Activated CD4-positive, alpha-beta T cell treated with anti-CD3 and anti-CD28 coated beads, Interleukin-10, Interleukin-2, amounts not matched to agents 100 ng/mL and 50 ng/mL, durations not matched to agents 16 hours and 8 hours (primary cell): ENCODE data around the gene TRAPPC1.
"Not testable (repeated sequence)": the region's sequence is repeated elsewhere in the genome, so short reads cannot be mapped to it uniquely, and the experiment has no call there.

Source experiments
- DNase-seq: peaks from one replicate; pipeline ENCODE4 v3.0.0-alpha.2; 2020

Gene TRAPPC1

GRCh38 chr17:7931709-7932482, at the start of gene TRAPPC1, which contains the start of gene CNTROB:
TRAPPC1 (minus strand) TSS chr17:7931946; CDS start chr17:7931829, 117 bp downstream.
CNTROB (plus strand) TSS chr17:7932206; CDS start chr17:7933080, 874 bp downstream.
- peak; percentile 100 for DNase-seq

DNA sequence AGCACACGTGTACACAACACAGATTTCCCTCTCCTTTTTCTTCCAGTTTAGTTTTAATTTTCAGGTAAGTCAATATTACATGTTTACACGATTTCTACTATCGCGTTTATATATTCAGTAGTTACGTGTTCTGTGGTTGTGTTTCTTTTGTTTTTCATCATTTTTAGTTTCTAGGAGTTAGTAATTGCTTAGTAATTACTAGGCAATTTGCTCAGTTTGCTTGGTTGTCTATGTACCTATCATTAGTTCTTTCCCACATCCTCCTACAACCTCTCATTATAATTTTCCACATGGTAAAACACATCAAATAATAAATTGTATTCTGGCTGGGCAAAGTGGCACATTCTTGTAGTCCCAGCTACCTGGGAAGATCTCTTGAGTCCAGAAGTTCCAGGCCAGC, 46.1 kb upstream of the TRAPPC1 start:
- peak; percentile 20 for DNase-seq

DNA sequence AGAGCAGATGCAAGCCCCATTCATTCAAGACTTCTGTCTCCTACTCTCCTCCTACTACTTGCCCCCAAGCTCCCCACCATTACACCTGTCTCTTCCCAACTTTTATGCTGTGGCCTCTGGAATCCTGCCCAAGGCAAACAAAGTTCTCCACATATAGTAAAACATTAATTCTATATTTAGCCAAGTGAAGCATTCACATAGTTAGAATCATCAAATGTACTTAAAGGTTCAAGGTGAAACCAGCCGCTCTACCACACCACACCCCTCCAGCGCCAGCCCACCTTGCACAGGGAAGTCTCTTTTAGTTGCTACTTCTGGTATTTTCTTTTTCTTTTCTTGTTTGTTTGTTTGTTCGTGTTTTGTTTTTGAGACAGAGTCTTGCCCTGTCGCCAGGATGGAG, 45.3 kb upstream of the TRAPPC1 start:
- no peak for DNase-seq

GRCh38 chr17:7974638-7975131, 42.9 kb upstream of the TRAPPC1 start:
- DNase-seq, result no peak

DNA sequence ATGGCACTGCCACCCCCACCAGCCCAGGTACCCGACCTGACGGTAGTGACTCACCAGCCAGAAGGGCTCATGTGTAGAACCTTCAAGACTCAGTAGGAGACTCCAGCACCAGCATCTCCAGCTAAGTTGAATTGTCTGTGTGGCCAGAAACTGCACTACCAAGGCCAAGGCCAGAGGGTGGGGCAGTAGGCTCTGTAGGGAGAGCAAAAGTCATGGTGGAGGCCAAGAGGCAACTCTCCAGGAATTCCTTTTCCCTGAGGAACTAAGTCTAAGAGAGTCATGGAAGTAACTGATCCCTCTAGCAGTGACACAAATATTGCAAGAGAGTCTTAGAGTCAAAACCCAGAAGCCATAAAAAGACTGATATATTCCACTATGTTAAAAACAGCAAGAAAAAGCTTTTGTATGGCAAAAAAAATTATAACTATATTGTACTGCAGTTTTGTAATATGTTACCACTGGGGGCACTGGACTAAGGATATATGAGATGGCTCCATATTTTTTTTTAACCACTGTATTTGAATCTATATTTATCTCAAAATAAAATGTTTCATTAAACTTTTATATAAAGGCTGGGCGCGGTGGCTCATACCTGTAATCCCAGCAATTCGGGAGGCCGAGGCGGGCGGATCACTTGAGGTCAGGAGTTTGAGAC, 40.5 kb upstream of the TRAPPC1 start:
- DNase-seq, result no peak

DNA sequence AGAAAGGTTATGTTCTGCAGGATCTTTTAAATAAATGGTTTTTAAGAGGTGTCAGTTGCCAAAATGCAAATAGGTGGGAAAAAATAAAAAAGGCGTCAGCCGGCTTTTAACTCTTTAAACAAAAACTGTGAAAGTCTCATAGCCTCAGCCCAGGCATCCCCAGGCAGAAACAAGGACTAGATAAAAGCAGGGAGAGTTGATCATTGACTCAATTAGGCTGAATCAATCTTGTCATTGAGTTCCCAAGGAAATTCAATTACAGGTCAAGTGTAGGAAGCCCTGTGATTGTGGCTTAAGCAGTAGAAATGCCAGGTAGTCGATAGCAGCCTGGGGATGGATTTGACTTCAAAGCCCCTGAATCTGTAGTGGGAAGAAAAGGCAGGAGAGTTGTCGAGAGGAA, 39.9 kb upstream of the TRAPPC1 start:
- no peak for DNase-seq

GRCh38 chr17:7969433-7969832, 37.7 kb upstream of the TRAPPC1 start:
- no peak for DNase-seq

DNA sequence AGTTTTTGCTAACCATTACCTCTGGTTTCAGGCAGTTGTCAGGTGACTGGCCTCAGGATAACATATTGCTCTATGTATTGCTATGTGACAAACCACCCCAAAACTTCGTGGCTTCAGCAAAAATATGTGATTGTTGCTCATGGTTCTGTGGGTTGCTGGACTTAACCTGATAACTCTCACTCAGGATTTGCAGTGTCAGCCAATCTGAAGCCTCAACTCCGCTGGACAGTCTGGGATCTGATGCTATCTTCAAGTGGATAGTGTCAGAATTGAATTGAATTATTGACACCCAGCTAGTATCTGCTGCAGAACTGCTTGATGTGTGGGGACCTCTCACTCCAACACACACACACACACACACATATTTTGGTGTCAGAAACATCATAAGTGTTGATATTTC, 36.0 kb upstream of the TRAPPC1 start:
- DNase-seq, result no peak

DNA sequence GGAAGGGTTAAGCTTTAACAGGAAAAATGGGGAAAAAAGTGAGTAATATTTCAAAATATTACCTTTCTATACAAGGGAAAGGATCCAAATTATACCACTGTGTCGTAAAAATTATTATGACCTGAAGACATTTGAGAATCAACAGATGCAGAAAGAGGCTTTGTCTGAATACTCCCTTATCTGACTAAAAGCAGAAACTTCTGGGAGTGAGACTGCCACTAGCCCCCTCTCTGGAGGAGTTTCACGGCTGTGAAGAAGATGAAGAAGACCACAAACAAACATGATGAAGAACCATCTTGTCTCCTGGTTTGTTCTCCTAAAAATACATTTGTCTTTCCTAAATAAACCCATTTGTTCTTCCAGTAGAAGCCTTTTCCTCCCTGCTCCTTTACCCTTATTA, 29.7 kb upstream of the TRAPPC1 start:
- no peak for DNase-seq

- no peak for DNase-seq
These were observed 27.9 kb upstream of the TRAPPC1 start for GRCh38 chr17:7959503-7960253.

DNA sequence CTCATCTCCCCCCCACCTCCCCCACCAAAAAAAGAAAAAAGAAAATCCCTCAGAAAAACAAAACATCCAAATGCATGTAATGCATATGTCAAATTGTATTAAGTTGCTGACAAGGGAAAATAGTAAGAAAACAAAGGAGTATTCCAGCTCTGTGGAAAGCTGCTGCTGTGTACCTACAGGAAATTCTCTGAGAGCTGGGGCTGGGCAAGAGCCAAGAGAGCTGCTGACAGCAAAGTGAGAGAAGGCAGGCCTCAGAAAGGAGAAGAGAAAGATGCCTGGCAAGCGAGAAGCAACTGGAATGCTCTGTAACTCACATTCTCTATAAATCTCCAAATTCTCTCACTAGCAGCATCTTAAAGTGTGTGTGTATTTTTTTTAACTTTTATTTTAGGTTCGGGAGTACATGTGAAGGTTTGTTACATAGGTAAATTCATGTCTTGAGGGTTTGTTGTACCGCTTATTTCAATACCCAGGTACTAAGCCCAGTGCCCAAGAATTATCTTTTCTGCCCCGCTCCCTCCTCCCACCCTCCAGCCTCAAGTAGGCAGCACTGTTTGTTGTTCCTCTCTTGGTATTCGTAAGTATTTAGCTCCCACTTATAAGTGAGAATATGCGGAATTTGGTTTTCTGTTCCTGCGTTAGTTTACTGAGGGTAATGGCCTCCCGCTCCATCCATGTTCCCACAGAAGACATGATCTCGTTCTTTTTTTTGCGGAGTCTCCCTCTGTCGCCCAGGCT, 24.7 kb upstream of the TRAPPC1 start:
- no peak for DNase-seq

GRCh38 chr17:7955414-7956227, 23.9 kb upstream of the TRAPPC1 start:
- DNase-seq, result no peak

- DNase-seq, result not testable (repeated sequence)
These were observed 21.5 kb upstream of the TRAPPC1 start for GRCh38 chr17:7953266-7953665.

GRCh38 chr17:7951143-7951792, 19.5 kb upstream of the TRAPPC1 start:
- peak; percentile 87 for DNase-seq

GRCh38 chr17:7950578-7950977, 18.8 kb upstream of the TRAPPC1 start:
- DNase-seq, result no peak

- DNase-seq, result no peak
These were observed 15.9 kb upstream of the TRAPPC1 start for GRCh38 chr17:7947651-7948050.

DNA sequence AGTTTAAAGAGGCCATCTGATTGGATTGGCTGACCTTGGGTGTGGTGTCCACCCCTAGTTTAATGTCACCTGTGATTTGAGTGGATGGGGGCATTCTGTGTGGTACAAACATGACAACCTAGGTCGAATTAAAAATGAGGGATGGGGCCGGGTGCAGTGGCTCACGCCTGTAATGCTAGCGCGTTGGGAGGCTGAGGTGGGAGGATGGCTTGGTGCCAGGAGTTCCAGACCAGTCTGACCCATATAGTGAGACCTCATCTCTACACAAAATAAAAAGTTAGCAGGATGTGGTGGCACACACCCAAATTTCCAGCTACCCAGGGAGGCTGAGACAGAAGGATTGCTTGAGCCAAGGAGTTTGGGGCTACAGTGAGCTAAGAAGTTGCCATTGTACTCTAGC, 14.7 kb upstream of the TRAPPC1 start:
- DNase-seq, result no peak

- DNase-seq, result no peak
These were observed 13.9 kb upstream of the TRAPPC1 start for GRCh38 chr17:7945651-7946050.

GRCh38 chr17:7944326-7944725, 12.6 kb upstream of the TRAPPC1 start:
- no peak for DNase-seq

- DNase-seq, result no peak
These were observed 11.5 kb upstream of the TRAPPC1 start for GRCh38 chr17:7943291-7943690.

DNA sequence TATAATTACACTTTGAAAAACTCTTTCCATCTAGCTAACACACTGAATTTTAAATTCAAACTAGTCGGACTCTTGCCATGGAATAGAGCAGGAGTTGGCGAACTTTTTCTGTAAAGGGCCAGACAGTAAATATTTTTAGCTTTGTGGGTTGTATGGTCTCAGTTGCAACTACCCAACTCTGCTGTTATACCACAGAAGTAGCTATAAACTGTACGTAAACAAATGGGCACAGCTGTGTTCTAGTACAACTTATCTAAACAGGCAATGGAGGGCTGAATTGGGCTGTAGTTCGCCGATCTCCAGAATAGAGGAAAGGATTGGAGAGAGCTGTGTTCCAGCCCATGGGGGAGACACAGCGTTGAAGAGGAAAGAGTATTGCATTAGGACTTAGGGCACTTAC, 9.0 kb upstream of the TRAPPC1 start:
- no peak for DNase-seq
